Measurements from ENCODE around the gene FXN.

DNA sequence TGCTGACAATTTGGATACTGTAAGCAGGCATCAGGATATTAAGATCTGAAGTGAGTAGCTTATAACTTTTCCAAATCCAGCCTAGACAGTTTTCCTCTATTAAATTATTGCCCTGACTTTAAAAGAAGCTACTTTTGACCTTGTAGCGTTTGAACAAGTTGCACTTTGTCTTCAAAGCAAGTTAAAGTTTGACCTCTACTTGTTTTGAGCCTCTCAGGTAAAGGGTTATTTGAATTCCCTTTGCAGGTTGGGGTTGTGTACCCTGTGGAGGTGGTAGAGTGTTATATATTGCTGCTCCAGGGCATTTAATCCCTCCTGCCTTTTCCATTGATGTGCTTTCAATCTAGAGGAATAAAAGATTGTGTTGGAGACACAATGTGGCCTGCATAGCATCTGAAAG is 30.1 kb downstream of the FXN start:
- TF ChIP-seq CTCF (IDR thresholded peaks at IDR 0.05): no peak
- no peak for TF ChIP-seq POLR2A (IDR thresholded peaks at IDR 0.05)
